Limb (tissue), 2 donors: ENCODE measurements around the gene RUNX3.

Source experiments
- DNase-seq, 2 donors: peaks; one replicate each; pipeline ENCODE4 v3.0.0-alpha.2; 2016; ENCODE audit errors: extremely low spot score in 2 of 2

RUNX3 gene

DNA sequence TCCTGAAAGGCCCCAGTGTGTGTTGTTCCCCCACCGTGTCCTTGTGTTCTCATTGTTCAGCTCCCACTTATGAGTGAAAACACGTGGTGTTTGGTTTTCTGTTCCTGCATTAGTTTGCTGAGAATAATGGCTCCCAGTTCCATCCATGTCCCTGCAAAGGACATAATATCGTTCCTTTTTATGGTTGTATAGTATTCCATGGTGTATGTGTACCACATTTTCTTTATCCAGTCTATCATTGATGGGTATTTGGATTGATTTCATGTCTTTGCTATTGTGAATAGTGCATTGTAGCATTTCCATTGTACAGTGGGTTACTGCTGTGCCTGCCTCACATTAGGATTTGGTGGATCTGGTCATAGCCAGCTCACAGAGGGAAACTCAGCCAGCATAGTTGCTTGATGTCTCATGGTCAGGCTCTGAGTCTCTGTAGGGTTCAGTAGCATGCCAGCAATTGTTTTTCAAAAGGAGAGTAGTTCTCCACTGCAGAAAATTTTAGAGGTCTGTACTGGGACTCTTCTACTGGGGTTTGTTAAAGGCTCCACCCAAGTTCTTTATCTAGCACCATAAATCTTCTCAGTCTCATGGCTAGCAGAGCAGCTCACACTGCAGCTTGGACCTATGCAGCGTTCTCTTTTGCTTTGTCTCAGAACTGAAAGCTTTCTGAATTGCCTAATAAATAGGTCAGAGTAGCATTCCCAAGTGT is 41.0 kb downstream of the RUNX3 start:
- DNase-seq: no peak

DNA sequence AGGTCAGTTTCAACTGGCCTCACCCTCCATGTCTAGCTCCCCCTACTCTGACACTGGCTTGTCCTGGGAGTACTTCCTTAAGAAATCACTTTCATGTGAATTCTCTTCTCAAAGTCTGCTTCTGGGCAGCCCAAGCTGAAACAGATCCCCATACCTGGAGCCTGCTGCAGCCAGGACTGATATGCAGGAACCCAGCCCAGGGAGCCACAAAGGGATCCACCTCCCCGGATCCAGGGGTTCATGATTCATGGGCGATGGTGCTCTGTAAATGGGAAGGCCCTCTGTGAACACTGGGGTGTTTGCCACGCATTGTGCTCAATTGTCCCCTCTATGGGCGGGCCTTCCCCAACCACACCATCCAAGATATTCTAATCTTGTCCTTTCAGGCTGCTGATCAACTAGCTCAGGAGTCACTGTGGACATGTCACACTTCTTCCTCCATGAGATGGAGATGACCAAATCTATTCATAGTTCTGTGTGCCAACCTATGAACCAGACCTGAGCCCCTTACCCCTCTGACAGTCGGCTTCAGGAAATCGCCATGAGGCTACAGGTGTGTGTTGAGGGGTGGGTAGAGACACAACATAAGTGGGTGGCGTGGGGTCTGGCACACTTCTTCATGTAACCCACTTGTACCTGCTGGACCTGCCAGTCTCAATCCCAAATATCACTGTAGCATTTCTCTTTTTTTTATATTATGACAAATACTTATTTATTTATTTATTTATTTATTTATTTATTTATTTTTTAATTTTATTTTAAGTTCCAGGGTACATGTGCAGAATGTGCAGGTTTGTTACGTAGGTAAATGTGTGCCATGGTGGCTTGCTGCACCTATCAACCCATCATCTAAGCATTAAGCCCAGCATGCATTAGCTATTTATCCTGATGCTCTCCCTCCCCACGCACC is 41.8 kb downstream of the RUNX3 start:
- no peak for DNase-seq

GRCh38 chr1:24886241-24886640 is 43.8 kb downstream of the RUNX3 start:
- no peak for DNase-seq

DNA sequence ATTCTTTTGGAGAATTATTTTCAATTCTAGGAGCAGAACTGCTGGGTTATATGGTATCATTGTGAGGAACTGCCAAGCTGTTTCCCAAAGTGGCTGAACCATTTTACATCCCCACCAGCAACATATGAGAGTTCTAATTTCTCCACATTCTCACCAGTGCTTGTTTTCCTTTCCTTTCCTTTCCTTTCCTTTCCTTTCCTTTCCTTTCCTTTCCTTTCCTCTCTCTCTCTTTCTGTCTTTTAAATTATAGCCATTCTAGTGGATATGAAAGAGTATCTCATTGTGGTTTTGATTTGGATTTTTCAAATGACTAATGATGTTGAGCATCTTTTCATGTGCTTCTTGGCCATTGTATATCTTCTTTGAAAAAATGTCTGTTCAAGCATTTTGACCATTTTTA is 45.3 kb downstream of the RUNX3 start:
- DNase-seq: no peak

GRCh38 chr1:24881034-24881433 is 49.0 kb downstream of the RUNX3 start:
- no peak for DNase-seq

DNA sequence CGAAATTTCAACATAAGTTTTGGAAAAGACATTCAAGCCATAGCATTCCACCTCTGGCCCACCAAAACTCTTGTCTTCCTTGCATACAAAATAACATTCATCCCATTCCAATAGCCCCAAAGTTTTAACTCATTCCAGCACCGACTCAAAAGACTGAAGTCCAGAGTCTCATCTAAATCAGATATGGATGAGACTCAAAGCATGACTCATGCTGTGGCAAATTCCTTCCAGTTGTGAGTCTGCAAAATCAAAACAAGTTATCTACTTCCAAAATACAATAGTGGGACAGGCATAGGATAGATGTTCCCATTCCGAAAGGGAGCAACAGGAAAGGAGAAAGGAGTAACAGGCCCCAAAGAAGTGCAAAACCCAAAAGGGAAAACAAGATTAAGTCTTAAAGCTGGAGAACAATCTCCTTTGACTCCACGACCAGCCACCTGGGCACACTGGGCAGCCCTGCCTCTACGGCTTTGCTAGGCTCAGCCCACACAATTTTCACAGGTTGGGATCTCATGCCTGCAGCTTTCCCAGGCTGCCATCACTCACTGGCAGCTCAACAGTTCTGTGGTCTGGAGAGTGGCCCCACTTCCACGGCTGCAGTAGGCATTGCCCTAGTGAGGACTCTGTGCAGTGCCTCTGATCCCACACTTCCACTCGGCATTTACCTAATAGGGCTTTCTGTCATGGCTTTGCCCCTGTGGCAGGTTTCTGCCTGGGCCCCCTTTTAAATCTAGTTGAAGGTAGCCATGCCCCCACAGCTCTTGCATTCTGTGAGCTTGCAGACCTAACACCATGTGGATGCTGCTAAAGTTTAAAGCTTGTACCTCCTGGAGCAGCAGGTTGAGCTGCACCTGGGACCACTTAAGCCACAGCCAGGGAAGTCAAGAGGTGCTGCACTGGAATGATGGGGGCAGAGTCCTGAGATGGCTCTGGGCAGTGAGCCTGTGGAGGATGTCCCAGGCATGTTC is 51.0 kb downstream of the RUNX3 start:
- DNase-seq: peak in 1 of 2 donors; percentile 7

- DNase-seq: no peak
Measured at GRCh38 chr1:24878045-24878444, 52.0 kb downstream of the RUNX3 start.

DNA sequence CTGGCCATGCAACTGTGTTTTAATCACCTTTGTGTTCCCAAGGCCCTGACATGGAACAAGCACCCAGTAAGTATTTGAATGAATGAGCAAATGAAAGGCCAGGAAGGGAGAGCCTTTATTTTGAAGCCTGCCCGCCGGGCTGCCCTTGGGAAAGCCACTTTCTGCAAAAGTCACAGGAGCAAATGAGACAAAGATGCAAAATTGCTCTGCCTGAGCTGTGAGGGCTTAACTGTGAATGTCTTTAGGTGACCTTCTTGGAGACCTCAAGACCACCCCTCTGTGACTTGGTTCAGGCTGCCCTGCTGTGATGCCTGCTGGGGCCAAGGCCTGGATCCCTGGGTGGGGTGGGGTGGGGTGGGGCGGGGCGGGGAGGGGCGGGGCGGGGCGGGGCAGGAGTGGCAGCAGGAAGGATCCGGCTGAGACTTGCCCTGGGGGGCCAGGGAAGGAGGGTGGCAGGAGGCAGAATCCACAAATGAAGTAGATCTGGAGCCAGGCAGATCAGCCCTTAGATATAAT is 54.0 kb downstream of the RUNX3 start:
- no peak for DNase-seq

DNA sequence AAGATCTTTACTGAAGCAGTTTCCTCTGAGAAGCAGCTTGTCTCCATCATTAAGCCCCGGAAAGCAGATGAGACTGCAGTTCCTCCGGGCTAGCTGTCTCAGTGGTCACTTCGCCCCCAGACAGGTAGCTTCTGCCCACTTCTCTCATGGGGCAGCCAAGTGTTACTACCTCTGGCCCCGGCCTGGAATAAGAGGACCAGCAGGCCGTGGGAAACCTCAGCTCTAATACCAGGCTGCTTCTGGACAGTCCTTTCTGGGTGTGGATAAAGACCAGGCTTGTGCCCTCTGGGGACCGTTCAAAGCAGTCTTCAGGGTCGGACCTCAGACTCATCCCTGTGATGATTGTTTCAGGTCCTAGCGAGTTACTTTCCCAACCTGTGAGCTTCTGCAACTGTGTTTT is 54.8 kb downstream of the RUNX3 start:
- DNase-seq: no peak

DNA sequence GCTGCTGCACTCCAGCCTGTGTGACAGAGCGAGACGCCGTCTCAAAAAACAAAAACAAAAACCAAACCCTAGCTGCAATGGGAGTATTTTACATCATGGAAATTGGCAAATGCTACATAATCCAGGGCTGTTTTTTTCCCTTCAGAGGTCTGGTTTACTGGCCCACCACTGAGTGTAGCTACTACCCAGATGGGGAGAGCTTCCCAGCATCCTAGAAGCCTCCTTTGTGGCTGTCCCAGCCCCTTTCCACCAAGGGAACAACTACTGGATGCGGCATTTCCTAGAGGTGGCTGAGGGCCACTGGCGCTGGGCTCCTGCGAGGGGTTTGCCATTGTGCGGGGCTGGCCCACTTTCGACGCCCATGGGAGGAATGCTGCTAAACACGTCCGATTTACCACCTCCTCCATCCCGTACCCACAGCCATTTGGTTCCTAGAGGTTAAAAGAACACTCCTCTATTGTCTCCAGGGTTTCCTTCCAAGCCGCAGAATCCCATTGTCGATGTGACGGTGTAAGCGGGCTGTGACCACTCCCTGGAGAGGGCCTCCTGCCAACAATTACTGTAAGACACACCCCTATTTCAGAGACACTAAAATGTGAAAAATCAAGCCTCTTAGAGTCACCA is 55.4 kb downstream of the RUNX3 start:
- DNase-seq: no peak

GRCh38 chr1:24874056-24874455 is 56.0 kb downstream of the RUNX3 start:
- no peak for DNase-seq

- DNase-seq: no peak
Measured at GRCh38 chr1:24873148-24873547, 56.9 kb downstream of the RUNX3 start.

DNA sequence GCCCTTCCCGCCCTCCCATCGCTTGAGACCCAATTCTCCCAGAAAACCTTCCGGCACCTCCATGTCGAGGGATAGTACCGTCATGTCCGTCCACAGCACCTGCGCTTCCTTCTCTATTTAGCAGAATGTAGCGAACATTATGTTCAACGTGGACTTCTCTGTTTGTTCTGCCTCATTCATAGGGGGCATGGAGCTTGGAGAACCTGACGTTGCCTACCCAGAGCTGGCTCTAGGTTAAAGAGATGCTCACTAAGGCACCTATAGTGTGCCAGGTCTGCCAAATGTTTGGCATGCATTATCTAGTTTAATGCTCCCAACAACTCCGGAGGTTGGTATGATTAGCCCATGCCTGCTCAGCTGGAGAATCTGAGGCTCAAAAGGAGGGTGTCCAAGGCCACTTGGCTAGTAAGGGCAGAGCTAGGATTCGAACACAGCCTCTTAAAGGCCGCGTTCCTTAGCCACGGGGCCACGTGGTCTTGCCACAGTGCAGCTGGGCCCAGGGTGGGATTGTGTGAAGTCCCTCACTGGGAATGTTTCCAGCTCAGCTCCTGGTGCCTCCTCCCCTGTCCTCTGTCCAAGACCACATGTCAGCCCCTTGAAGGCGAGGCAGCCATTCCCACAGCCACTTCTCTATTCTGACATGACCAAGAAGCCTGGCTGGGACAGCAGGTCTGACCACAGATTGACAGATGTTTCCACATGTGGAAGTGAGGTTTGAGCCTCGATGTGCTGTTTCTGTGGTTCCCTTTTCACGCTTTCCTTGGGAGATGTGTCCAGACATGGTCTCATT is 57.8 kb downstream of the RUNX3 start:
- no peak for DNase-seq

GRCh38 chr1:24871306-24871901 is 58.7 kb downstream of the RUNX3 start:
- no peak for DNase-seq

DNA sequence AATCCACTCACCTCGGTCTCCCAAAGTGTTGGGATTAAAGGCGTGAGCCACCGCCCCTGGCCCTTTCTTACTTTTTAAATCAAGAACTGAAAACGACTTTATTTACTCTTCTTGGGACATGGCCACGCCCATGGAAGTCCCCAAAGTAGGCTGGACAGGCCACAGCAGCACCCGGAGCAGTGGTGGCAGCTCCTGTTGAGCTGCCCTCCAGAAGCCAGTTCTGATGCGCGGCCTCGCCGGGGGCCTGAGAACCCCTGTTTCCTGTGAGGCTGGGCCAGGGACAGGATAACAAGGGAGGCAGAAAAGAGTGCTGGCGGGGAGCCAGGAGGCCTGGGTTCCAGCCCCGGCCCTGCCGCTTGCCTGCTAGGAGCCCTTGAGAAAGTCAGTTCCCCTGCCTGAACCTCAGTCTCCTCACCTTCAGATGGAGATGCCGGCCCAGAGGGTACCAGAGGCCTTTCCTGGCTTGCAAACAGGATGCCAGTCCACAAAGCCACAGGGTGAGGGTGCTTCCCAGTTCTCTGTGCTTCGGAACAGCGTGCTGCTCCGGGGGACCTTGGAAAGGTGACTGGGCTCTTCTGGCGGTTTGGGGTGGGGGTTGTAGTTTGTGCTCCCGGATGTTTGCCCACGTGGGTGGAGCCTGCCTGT is 59.4 kb downstream of the RUNX3 start:
- DNase-seq: no peak

GRCh38 chr1:24868016-24868875 is 61.8 kb downstream of the RUNX3 start:
- DNase-seq: no peak

GRCh38 chr1:24867084-24867870 is 62.8 kb downstream of the RUNX3 start:
- DNase-seq: no peak
